GM19397 (cell line): ENCODE data around the gene PHF21A.
"Not testable (repeated sequence)": the region's sequence is repeated elsewhere in the genome, so short reads cannot be mapped to it uniquely, and the experiment has no call there.

Experiments used
- ATAC-seq: cut with Tn5 transposase; IDR thresholded peaks from one replicate; pipeline ENCODE4 v1.9.1; 2021; ENCODE audit warnings: mild to moderate bottlenecking, moderate library complexity; ENCODE audit not compliant: unreplicated experiment

The PHF21A gene

GRCh38 chr11:46036969-46037368 is 84.3 kb downstream of the PHF21A start:
- no peak for ATAC-seq

GRCh38 chr11:46036009-46036408 is 85.2 kb downstream of the PHF21A start:
- no peak for ATAC-seq

GRCh38 chr11:46034041-46034440 is 87.2 kb downstream of the PHF21A start:
- no peak for ATAC-seq

GRCh38 chr11:46026606-46027293 is 94.5 kb downstream of the PHF21A start:
- ATAC-seq, result no peak

- no peak for ATAC-seq
These were observed 101.1 kb downstream of the PHF21A start for GRCh38 chr11:46020084-46020599.

- no peak for ATAC-seq
These were observed 102.6 kb downstream of the PHF21A start for GRCh38 chr11:46018651-46019050.

- no peak for ATAC-seq
These were observed 103.9 kb downstream of the PHF21A start for GRCh38 chr11:46017341-46017740.

- no peak for ATAC-seq
These were observed 105.3 kb downstream of the PHF21A start for GRCh38 chr11:46015941-46016340.

- not testable (repeated sequence) for ATAC-seq
These were observed 107.1 kb downstream of the PHF21A start for GRCh38 chr11:46014168-46014567.

GRCh38 chr11:46012185-46012584 is 109.1 kb downstream of the PHF21A start:
- no peak for ATAC-seq

GRCh38 chr11:46010100-46010499 is 111.2 kb downstream of the PHF21A start:
- ATAC-seq, result no peak

- ATAC-seq, result no peak
These were observed 111.6 kb downstream of the PHF21A start for GRCh38 chr11:46009647-46010046.

GRCh38 chr11:46006418-46007070 is 114.7 kb downstream of the PHF21A start:
- ATAC-seq, result no peak

GRCh38 chr11:46003572-46003971 is 117.7 kb downstream of the PHF21A start:
- ATAC-seq, result no peak

GRCh38 chr11:46002189-46002588 is 119.1 kb downstream of the PHF21A start:
- no peak for ATAC-seq

GRCh38 chr11:46001448-46001914 is 119.8 kb downstream of the PHF21A start:
- no peak for ATAC-seq

GRCh38 chr11:45997599-45997998 is 123.7 kb downstream of the PHF21A start:
- ATAC-seq, result no peak

GRCh38 chr11:45995342-45995734 is 125.9 kb downstream of the PHF21A start:
- no peak for ATAC-seq

GRCh38 chr11:45994371-45995341 is 126.6 kb downstream of the PHF21A start:
- ATAC-seq, result no peak

- ATAC-seq, result no peak
These were observed 127.7 kb downstream of the PHF21A start for GRCh38 chr11:45993531-45994001.

GRCh38 chr11:45988921-45989320 is 132.3 kb downstream of the PHF21A start:
- no peak for ATAC-seq
